NCI-H69 (cell line): ENCODE measurements around the gene RAD17.

Source experiments
- DNase-seq: peaks from one replicate; lab custom pipeline; 2025; lab: John Stamatoyannopoulos, UW

RAD17 gene, protein sequence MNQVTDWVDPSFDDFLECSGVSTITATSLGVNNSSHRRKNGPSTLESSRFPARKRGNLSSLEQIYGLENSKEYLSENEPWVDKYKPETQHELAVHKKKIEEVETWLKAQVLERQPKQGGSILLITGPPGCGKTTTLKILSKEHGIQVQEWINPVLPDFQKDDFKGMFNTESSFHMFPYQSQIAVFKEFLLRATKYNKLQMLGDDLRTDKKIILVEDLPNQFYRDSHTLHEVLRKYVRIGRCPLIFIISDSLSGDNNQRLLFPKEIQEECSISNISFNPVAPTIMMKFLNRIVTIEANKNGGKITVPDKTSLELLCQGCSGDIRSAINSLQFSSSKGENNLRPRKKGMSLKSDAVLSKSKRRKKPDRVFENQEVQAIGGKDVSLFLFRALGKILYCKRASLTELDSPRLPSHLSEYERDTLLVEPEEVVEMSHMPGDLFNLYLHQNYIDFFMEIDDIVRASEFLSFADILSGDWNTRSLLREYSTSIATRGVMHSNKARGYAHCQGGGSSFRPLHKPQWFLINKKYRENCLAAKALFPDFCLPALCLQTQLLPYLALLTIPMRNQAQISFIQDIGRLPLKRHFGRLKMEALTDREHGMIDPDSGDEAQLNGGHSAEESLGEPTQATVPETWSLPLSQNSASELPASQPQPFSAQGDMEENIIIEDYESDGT

DNA sequence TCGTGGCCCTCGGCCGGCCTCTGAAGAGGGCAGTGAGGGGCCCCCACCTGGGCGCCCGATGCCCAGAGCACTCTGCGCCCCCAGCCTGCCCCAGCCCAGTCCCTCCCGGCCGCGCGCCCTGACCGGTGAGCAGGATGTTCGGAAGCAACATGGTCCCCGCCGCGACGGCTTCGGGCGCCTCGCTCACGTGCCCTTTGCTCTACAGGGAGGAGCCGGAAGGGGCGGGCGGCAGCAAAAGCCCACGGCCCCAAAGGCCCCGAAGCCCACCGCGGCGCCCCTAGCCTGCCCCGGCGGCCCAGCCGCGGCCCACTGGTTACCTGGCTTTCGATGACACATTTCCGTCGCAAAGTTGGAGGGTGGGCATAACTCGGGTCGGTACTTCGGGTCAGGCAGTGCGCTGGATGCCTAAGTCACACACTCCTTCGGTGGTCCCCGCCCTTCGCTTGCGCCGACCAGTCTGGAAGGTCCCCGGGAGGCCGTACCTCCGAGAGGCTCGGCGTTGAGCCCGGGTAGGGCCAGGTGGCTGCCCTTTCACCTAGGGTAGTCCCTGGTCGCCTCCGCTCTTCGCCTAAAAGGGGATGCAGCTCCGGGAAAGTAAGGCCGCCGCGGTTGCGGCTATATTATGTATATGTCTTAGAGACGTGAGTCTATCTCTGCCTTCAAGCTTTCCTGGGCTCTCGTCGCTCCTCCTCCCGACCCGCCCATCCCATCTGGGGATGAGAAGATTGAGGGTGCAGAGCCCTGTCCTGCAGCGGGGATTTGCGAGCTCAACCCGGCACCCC is at the start of gene RAD17, which contains the start of the genes AK6 and TAF9:
Gene RAD17 (plus strand): TSS at position 479 of the 782 bp plus-strand sequence. CDS start 2,391 bp downstream, outside the sequence.
Gene AK6 (minus strand): TSS at position 181 of the 782 bp plus-strand sequence. CDS start 30 bp downstream, at position 151.
Gene TAF9 (minus strand): TSS at position 181 of the 782 bp plus-strand sequence. CDS start 3,783 bp downstream, outside the sequence.
- peak; percentile 97 for DNase-seq

DNA sequence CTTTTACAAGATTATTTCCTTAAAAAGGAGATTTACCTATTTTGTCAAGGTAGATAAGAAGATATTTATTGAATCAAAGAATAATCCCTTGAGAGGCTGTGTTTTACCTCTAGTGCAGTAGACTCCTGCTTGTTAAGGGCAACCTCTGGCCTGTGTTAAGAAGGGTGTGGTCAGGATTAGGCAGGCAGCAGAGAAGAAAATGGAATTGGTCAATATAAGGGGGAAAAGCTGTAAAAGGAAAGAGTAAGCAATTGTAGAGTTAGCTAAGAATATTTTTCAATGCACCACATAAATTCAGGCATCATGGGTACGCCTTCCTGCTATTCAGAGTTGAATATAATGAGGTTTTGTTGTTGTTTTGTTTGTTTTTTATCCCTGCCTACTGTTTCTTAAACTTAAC is 43.3 kb upstream of the RAD17 start:
- no peak for DNase-seq

DNA sequence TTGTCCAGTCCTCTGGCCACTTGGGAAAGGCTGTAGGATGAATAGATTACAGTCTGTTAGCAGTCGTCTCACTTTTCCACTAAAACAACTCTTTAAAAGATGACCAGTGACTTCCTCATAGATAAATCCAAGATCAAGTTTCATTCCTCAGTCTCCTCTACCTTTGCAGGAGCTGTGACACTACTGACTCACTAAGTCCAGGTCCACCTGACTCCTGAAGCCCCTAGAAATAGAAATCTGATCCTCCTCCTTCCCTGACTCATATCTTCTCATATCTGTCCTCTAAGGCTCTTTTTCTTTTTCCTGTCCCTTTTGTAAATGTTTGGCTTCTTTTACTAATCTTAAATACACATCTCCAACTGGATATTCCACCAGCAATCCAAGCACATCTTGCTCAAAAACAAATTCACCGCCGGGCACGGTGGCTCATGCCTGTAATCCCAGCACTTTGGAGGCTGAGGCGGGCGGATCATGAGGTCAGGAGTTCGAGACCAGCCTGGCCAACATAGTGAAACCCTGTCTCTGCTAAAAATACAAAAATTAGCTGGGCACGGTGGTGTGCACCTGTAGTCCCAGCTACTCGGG is 39.6 kb upstream of the RAD17 start:
- no peak for DNase-seq

DNA sequence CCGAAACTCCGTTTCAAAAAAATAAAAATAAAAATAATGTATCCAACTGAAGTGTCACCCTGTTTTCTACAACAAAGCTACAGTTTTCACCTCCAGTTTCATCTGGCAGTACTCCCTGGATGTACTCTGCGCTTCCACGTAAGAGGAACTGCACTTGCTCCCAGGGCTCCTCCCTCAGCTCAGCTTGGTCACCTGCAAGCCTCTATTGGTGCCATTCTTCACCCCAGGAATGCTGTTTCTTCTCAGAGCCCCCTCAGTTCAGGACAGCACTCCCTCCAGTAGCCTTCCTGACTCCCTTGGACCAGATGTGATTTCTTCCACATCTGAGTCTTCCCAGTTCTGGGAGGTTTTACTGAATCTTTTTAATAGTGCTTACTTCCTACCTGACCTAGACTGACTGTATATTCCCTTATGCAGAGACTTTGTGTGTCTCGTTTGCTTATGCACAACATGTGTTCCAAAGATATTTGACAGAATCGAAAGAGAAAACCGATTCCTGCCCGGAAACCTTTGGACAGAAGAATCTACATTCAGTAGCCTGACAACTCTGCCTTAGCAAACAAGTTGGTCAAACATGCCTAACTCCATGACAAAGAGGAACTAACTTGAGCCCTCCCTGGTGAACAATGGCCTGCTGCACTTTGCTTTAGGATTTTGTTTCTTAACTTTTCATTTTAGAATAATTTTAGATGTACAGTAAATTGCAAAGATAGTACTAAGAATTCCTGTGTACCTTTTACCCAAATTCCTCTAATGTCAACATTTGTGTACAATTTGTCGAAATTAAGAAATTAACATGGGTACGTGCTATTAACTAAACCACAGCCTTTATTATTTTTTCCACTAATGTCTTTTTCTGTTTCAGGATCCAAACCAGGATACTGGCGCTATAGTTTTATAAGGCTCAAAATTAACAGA is 37.8 kb upstream of the RAD17 start:
- DNase-seq: peak; percentile 54

DNA sequence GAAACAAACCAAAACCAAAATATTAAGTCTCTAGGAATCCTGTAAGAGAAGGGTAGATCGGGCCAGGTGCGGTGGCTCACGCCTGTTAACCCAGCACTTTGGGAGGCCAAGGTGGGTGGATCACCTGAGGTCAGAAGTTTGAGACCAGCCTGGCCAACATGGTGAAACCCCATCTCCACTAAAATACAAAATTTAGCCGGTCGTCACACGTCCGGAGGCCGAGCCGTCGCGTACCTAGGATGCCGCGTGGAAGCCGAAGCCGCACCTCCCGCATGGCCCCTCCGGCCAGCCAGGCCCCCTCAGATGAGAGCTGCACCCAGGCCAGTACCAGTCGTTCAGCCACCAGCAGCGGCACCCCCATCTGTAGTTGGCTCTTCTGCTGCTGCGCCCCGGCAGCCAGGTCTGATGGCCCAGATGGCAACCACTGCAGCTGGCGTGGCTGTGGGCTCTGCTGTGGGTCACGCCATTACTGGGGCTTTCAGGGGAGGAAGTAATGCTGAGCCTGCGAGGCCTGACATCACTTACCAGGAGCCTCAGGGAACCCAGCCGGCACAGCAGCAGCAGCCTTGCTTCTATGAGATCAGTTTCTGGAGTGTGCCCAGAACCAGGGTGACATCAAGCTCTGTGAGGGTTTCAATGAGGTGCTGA is 35.8 kb upstream of the RAD17 start:
- DNase-seq: peak; percentile 8

DNA sequence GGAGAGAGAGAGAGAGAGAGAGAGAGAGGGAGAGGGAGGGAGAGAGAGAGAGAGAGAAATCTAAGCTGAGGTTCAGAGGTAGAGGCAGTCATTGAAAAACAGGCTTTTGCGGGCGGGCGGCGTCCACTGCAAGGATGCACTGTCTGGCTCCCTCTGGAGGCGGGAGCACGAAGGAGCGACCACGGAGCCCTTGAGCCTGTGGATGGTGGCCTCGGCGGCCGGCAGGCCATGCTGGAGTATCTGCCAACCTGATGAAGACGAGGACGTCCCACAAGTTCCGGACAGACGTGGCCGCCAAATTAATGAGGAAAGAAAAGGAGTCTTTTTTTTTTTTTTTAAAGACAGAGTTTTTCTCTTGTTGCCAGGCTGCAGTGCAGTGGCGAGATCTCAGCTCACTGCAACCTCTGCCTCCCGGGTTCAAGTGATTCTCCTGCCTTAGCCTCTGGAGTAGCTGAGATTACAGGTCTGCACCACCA is 34.8 kb upstream of the RAD17 start:
- DNase-seq: peak; percentile 90

DNA sequence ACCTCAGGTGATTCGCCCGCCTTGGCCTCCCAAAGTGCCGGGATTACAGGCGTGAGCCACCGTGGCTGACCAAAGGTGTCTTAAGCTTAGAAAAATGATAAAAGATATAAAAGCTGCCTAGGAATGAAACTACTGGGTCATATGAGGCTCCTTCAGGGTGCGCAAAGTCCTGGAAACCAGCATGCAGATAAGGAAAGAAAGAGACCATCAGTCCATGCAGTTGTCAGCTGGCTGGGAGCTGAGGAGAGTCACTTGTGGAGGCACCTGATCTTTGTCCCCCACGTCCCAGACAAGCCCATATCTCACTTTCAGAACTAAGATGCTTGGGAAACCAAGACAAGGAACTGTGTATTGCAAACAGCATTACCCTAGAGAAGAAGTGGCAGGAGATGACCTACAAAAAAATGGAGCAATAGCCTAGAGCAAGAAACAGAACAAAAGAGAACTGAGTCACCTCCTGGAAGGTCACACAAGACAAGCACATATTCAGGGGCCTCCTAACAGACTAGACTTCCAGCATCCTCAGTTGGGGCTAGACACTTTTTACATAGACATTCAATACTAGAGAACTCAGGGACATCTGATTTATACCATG is 34.2 kb upstream of the RAD17 start:
- peak; percentile 22 for DNase-seq

DNA sequence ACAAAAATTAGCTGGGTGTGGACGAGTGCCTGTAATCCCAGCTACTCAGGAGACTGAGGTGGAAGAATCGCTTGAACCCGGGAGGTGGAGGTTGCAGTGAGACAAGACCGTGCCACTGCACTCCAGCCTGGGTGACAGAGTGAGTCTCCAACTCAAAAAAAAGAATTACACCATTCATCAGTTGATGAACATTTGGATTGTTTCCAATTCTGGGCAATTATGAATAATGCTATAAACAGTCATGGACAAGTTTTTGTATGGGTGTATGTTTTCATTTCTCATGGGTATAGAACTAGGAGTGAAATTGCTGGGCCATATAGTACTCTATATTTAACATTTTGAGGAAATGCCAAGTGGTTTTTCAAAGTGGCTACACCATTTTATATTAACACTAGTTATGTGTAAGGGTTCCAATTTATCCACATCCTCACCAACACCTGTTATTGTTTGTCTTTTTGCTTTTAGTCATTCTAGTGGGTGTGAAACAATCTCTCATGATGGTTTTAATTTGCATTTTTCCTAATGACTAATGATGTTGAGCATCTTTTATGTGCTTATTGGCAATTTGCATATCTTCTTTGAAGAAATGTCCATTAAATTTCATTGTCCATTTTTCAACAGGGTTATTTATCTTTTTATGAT is 28.0 kb upstream of the RAD17 start:
- DNase-seq: peak; percentile 35

DNA sequence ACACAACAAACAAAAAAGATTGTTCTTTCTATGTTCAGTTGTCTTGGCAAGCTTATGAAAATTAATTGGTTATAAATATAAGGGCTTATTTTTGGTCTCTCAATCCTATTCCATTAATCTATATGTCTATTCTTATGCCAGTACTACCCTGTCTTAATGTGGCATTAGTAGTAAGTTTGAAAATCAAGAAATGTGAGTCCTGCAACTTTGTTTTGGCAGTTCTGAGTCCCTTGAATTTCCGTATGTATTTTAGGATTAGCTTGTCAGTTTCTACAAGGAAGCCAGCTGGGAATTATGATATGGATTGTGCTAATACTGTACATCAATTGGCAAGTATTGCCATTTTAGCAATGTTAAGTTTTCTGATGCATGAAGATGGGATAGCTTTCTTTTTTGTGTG is 26.5 kb upstream of the RAD17 start:
- no peak for DNase-seq

DNA sequence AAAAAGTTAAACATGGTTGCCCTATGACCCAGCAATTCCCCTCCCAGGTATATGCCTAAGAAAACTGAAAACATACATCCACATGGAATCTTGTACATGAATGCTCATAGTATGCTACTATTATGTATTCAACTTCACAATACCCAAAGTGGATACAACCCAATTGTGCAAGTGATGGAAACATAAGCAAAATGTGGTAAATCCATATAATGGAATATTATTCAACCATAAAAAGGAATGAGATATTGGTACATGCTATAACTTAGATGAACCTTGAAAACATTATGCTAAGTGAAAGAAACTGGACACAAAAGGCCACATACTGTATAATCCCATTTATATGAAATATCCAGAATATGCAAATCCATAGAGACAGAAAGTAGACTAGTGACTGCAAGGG is 19.0 kb upstream of the RAD17 start:
- no peak for DNase-seq

DNA sequence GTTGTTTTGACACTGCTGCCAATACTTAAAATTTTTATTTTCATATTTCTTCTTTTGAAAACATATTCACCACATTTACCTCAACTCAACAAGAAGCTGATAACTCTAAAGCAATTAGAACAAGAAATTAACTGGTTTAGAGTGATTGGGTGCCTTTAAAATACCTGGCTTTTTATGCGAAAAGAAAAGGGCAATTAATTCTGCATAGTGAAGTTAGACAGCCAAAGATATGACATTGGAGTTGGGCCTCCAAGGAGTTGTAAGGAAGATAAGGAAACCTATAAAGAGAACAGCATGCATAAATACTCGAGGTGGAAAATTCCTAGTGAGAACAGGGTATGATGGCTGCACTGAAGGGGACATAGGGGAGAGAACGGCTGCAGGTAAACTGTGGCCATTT is 9.9 kb upstream of the RAD17 start:
- no peak for DNase-seq

DNA sequence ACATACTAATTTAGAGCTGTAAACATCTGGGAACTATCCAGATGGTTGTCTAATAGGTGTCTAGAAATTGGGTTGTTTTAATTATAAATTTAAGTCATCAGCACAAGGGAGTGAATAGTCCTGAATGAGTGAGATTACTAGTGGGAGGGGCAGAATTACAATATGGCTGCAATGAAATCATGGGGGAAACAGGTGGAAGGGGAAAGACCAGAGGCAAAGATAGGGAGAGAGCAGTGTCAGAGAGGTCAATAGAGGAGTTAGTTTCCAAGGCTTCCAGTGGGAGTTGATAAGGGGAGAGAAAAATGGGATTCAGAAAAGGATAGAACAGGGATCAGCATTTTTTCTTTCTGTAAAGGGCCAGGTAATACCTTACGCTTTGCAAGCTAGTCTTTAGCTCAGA is 9.2 kb upstream of the RAD17 start:
- no peak for DNase-seq

DNA sequence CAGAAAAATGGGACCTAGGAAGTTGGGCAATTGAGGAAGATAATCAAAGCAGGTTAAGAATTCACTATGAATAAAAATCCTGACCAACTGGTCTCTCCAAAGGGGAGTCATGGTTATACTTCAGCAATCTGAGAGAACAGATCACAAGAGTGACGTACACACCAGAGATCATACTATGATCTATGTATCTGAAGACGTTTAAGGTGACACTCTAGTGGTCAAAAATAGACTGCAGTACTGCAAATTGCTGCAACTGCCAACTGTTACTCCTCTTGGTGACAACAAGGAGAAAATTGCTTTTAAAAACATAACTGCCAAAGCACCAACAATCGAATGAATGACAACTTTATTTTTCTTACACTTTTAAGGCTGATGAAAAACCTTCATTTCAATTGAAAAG is 5.2 kb upstream of the RAD17 start:
- DNase-seq: peak; percentile 25

DNA sequence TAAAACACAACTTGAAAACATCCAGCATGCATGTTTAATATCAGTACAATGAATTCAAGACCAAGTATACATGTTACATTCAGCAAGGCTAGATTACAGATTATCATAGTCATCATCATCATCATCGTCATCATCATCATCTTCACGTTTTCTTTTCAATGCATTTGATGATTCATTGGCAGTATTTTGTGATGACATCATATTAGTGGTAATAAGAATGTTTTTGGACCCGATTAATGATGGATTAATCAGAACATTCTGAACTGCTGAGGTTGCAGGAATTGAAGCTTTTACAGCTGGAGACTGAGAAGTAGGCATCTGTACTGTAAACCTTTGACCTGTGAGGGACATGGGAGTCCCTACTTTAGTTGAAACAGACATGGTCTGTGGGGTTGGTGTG is 4.8 kb upstream of the RAD17 start:
- DNase-seq: no peak

DNA sequence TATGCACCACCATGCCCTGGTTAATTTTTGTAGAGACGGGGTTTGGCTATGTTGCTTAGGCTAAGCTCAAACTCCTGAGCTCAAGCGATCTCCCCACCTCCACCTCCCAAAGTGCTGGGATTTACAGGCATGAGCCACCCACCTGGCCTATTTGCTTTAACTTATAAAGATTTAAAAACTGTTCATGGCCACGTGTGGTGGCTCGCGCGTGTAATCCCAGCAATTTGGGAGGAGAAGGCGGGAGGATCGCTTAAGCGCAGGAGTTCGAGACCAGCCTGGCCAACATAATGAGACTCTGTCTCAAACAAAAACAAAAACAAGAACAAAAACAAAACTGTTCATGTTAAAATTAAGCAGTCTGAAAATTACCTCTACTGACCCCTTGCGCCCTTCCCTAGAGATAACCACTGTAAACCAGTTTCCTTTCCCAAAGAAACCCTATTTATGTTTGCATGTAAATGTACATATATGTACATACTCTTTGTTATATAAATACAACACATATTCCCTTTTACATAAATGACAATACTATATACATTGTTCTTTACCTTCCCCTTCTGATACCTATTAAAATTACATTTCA is 1.8 kb upstream of the RAD17 start:
- no peak for DNase-seq

DNA sequence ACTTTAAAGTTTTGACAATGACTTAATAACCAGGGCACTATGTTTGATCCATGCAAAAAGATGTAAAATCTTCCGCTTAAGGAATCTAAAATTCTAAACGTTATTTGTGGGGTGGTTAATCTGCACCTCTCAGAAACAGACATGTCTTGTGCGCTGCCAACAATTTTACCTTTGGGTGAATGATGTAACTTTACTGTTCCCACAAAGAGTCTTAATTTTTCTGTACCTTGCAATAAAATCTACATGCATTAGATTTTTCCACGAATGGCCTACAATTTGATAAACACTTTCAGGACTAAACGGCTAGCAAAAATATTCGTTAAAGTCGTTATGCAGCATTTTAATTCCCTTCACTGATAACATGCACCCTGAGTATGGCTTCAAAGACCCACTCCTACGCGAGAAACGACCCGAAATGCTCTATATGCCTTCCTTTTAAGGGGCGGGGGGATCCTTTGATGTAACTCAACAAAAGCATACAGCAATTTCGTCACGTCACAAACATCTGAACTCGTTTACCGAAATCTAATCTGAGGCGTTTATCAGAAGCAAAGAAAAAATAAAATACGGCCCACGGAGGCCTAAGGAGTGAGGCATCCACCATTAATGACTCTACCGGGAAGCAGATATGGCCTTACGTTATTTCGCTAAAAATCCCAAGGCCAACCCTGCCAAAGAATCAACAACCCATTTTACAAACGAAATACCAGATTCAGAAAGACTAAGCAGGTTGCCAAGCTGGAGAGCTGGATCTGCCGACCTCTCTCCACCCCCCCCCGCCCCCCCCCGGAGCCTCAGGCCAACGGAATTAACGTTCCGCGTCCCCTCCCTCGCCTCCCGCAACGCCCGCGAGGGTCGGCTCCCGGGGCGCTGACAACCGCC is 919 bp upstream of the RAD17 start:
- DNase-seq: peak; percentile 70

DNA sequence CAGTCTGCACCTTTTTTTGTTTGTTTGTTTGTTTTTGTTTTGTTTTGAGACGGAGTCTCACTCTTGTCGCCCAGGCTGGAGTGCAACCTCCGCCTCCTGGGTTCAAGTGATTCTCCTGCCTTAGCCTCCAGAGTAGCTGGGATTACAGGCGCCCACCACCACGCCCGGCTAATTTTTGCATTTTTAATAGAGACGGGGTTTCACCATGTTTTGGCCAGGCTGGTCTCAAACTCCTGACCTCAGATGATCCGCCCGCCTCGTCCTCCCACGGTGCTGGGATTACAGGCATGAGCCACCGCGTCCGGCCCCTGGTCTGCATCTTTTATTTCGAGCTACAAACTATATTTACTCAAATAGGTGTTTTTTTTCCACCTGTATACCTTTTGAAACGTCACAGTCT is 717 bp downstream of the RAD17 start:
- DNase-seq: peak; percentile 20

DNA sequence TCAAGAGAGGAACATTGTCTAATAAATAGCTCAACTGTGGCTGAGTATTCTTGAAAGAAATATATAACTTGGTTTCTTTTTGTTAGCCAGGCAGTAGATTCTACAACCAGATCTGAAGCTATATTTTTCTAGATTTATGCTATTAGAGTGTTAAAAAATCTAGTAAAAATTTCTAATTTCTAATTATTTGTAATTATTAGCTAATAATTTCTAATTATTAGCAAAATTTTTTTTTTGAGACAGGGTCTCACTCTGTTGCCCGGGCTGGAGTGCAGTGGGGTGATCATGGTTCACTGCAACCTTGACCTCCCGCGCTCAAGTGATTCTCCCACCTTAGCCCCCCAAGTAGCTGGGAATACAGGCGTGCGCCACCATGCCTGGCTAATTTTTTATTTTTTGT is 2.8 kb downstream of the RAD17 start:
- DNase-seq: no peak
